ENCODE measurements around the gene C6. TPM values are rescaled to one million over a fixed set of nuclear protein-coding genes. Genes with fewer than 3 reads are reported as not detected.
"Not testable (repeated sequence)": the region's sequence is repeated elsewhere in the genome, so short reads cannot be mapped to it uniquely, and the experiment has no call there.

The C6 gene
- total RNA-seq, 4 donors from 2014 or later, result 1.7 to 6.3 (median 3.1) TPM

DNA sequence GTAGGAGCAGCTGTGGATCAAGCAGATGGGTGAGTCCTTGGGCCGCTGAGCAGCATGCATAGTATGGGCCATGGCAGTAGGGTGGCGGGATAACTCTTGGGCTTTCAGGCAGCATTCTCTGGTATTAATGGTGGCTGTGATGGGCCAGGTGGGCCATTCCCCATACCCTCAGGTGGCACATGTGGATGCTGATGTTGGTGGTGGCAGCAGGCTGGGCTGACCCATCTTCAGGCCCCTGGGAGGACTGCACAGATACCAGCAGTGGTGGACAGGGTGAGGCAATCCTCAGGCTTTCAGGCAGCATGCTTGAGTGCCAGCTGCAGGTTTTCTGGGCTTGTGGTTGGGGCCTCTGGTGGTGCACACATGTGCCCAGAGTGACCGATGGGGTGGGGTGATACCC, 27.1 kb upstream of the C6 start:
- WGBS, result 83% methylated on average over 1 of the region's 3 CpGs

DNA sequence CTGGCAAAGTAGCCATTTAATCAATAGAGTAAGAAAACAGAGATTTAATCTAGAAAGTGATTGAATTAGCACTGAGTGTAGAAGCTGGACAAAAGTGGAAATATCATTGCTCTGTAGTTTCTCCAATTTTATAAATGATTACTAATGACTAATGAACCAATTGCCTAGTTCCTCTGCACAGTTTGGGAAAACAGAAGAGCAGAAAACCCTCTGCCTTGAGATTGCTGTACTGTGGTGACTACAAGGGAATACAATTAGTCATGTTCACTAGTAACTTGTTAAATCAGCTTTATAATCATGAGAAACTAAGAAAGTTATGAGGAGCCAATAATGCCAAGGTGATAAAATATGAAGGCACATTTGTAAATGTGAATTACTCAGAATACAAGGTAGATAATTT, 21.1 kb upstream of the C6 start:
- H3K36me3 ChIP-seq, result no peaks in the 10 kb centered on the region
- intact Hi-C loops (cut with DNase I), result no loop called here
- H3K27me3 ChIP-seq, result no peaks in the 10 kb centered on the region
- TF ChIP-seq EP300 (IDR thresholded peaks at IDR 0.05), result no peak
- TF ChIP-seq POLR2A (IDR thresholded peaks at IDR 0.05; ENCODE audit: low read depth), result no peak
- TF ChIP-seq, protein P1, sequence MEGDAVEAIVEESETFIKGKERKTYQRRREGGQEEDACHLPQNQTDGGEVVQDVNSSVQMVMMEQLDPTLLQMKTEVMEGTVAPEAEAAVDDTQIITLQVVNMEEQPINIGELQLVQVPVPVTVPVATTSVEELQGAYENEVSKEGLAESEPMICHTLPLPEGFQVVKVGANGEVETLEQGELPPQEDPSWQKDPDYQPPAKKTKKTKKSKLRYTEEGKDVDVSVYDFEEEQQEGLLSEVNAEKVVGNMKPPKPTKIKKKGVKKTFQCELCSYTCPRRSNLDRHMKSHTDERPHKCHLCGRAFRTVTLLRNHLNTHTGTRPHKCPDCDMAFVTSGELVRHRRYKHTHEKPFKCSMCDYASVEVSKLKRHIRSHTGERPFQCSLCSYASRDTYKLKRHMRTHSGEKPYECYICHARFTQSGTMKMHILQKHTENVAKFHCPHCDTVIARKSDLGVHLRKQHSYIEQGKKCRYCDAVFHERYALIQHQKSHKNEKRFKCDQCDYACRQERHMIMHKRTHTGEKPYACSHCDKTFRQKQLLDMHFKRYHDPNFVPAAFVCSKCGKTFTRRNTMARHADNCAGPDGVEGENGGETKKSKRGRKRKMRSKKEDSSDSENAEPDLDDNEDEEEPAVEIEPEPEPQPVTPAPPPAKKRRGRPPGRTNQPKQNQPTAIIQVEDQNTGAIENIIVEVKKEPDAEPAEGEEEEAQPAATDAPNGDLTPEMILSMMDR (IDR thresholded peaks at IDR 0.05), result no peak
- no peak for TF ChIP-seq POLR2AphosphoS5 (IDR thresholded peaks at IDR 0.05)
- peaks cover 0 to 15% (median 11%) of the 10 kb centered on the region in 4 donors for H3K9me3 ChIP-seq
- H3K27ac ChIP-seq (replicated peaks in 1 of 4), result no peak overlapping the region
- H3K4me1 ChIP-seq, result no peaks in the 10 kb centered on the region
- DNase-seq (ENCODE audit: extremely low spot score), result no peak
- no peak overlapping the region for H3K4me3 ChIP-seq

More for the DNA sequence above, 27.1 kb upstream of the C6 start:
- Histone ChIP-seq H3K36me3 (no peaks in the 10 kb centered on the region), H3K4me1 (no peaks in the 10 kb centered on the region), H3K4me3 (no peak overlapping the region), H3K9me3 (peaks cover 0 to 9% (median 0%) of the 10 kb centered on the region in 4 donors), H3K27ac (replicated peaks in 1 of 4) (no peak overlapping the region), H3K27me3 (no peaks in the 10 kb centered on the region)
- intact Hi-C loops (cut with DNase I), result no loop called here
- TF ChIP-seq POLR2AphosphoS5 (IDR thresholded peaks at IDR 0.05) (no peak), EP300 (IDR thresholded peaks at IDR 0.05) (no peak), POLR2A (IDR thresholded peaks at IDR 0.05; ENCODE audit: low read depth) (no peak)
- TF ChIP-seq, protein P1 (IDR thresholded peaks at IDR 0.05), result no peak
- DNase-seq (ENCODE audit: extremely low spot score), result no peak

DNA sequence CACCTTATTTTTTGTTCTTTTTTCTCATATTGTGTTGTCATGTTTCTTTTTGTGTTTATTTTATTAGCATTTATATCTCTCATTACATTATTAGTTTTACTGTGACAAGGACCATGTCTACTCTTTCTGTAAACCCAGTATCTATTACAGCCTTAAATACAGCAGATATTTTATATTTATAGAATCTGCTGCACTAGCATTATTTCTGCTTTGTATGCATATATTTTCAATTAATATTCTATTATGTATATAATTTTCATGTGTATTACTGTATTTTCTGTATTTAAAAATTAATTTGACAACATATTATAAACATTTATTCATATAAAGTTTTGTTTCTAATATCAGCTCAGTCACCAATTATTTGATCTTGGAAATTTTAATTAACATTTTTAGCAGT, 19.5 kb upstream of the C6 start:
- no peaks in the 10 kb centered on the region for H3K36me3 ChIP-seq
- H3K9me3 ChIP-seq, result peaks cover 0 to 15% (median 11%) of the 10 kb centered on the region in 4 donors
- no peak overlapping the region for H3K27ac ChIP-seq (replicated peaks in 1 of 4)
- DNase-seq (ENCODE audit: extremely low spot score), result no peak
- no peaks in the 10 kb centered on the region for H3K27me3 ChIP-seq
- H3K4me3 ChIP-seq, result no peak overlapping the region
- no peaks in the 10 kb centered on the region for H3K4me1 ChIP-seq
- TF ChIP-seq EP300 (IDR thresholded peaks at IDR 0.05), result no peak
- no peak for TF ChIP-seq POLR2A (IDR thresholded peaks at IDR 0.05; ENCODE audit: low read depth)
- TF ChIP-seq, protein P1 (IDR thresholded peaks at IDR 0.05), result no peak
- TF ChIP-seq POLR2AphosphoS5 (IDR thresholded peaks at IDR 0.05), result no peak
- intact Hi-C loops (cut with DNase I), result no loop called here

DNA sequence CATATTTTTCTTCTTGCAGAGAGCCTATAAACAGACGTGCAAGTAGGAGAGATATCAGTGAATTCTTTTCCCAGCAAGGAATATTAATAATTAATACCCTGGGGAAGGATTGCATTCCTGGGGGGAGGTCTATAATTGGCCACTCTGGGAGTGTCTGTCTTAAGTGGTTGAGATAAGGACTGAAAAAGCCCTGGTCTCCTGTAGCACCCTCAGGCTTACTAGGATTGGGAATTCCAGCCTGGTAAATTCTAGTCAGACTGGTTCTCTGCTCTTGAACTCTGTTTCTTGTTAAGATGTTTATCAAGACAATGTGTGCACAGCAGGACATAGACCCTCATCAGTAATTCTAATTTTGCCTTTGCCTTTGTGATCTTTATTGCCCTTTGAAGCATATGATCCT, 16.9 kb upstream of the C6 start:
- H3K36me3 ChIP-seq, result not testable (repeated sequence)
- WGBS, result 57% methylated on average over 1 of the region's 1 CpG
- peaks cover 0 to 17% (median 13%) of the 10 kb centered on the region in 4 donors for H3K9me3 ChIP-seq

DNA sequence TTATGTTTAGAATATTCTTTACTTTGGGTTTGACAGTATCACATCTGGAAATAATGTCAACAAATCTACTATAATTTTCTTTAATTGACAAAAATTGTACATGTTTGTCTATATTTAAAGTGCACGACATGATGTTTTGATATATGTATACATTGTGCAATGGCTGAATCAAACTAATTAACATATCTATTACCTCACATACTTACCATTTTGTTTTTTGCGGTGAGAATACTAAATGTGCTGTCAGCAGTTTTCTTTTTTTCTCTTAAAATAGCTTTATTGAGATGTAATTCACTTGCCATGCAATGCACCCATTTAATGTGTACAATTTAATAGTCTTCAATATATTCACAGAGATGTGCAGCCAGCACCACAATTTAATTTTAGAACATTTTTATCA, 10.6 kb upstream of the C6 start:
- H3K4me1 ChIP-seq, result peaks cover 5 to 23% (median 10%) of the 10 kb centered on the region in 4 donors
- H3K27me3 ChIP-seq, result no peaks in the 10 kb centered on the region
- intact Hi-C loops (cut with DNase I), result no loop called here
- WGBS, result 92% methylated on average over 2 of the region's 2 CpGs
- no peak for DNase-seq (ENCODE audit: extremely low spot score)
- H3K9me3 ChIP-seq, result peaks cover 0 to 6% (median 0%) of the 10 kb centered on the region in 4 donors
- H3K36me3 ChIP-seq, result no peaks in the 10 kb centered on the region
- no peak overlapping the region for H3K27ac ChIP-seq (replicated peaks in 1 of 4)
- no peak overlapping the region for H3K4me3 ChIP-seq
- TF ChIP-seq POLR2A (IDR thresholded peaks at IDR 0.05; ENCODE audit: low read depth) (no peak), EP300 (IDR thresholded peaks at IDR 0.05) (no peak), POLR2AphosphoS5 (IDR thresholded peaks at IDR 0.05) (no peak)
- TF ChIP-seq, protein P1 (IDR thresholded peaks at IDR 0.05), result no peak

More for the DNA sequence above, 16.9 kb upstream of the C6 start:
- intact Hi-C loops (cut with DNase I); DNase-seq (ENCODE audit: extremely low spot score); H3K27ac ChIP-seq (replicated peaks in 1 of 4); H3K4me1 ChIP-seq; H3K4me3 ChIP-seq; H3K27me3 ChIP-seq: not testable (repeated sequence)
